GM19372 (cell line): ENCODE results near the gene AMMECR1L.
A peak's percentile ranks its signal among the peaks of the same experiment; 100 is the strongest.
"Not testable (repeated sequence)": the region's sequence is repeated elsewhere in the genome, so short reads cannot be mapped to it uniquely, and the experiment has no call there.

ENCODE experiments used
- ATAC-seq: cut with Tn5 transposase; IDR thresholded peaks from one replicate; pipeline ENCODE4 v1.9.1; 2021; ENCODE audit warnings: mild to moderate bottlenecking, low read depth, moderate library complexity; ENCODE audit not compliant: unreplicated experiment

AMMECR1L gene

DNA sequence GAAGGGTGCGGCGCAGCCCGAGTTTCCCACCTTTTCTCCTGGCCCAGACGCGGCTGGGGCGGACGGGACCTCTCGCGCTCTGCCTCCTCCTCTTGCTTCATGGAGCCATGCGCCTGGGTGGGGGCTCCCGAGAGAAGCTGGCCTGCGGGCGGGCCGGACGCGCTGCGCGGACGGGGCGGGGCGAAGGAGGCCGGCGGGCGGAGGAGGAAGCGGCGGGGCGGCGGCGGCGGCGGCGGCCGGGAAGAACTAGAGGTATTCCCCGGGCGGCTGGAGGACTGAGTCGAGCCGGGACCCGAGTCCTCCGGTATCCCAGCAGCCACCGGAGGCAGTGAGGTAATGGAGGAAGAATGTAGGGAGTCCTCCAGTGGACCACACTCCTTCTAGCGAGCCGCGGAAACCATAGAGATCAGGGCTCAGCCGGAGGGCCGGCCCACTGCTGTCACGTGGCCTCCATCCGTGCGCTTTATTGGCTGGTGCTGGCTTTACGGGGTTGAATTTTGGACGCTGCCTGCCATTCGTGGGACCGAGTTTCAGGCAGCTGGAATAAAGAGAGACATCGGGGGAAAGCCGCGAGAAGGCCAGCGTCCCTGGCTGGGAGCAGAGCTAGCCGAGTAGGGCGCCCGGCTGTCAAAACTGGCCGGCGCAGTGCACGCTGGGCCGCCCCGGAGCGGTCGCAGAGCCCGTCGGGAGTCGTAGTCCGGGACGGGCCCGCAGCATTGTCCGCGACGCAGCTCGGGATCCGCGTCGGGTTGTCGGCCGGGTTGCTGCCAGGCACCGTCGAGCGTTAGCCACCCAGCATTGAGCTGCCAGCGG is at the start of gene AMMECR1L:
AMMECR1L (minus strand) TSS at position 177 of the 813 bp plus-strand sequence. CDS start 11,722 bp downstream, outside the sequence.
- ATAC-seq: peak; percentile 88

- ATAC-seq: no peak
Measured at GRCh38 chr2:127935337-127935736, 49.6 kb upstream of the AMMECR1L start.

GRCh38 chr2:127932199-127932876 is 46.6 kb upstream of the AMMECR1L start:
- ATAC-seq: no peak

DNA sequence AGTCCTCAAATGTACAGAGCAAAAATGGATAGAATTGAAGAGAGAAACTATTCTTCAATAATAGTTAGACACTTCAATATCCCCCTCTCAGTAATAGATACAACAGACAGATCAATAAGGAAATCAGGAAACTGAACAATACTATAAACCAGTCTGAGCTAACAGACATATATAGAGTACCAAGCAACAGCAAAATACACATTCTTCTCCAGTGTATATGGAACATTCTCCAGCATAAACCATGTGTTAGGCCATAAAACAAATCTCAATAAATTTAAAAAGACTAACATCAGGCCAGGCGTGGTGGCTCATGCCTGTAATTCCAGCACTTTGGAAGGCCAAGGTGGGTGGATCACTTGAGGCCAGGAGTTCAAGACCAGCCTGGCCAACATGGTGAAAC is 43.7 kb upstream of the AMMECR1L start:
- no peak for ATAC-seq

- no peak for ATAC-seq
Measured at GRCh38 chr2:127927384-127927783, 41.6 kb upstream of the AMMECR1L start.

GRCh38 chr2:127917916-127918315 is 32.2 kb upstream of the AMMECR1L start:
- ATAC-seq: no peak

- ATAC-seq: no peak
Measured at GRCh38 chr2:127913808-127914457, 28.2 kb upstream of the AMMECR1L start.

GRCh38 chr2:127911737-127912136 is 26.0 kb upstream of the AMMECR1L start:
- ATAC-seq: no peak

- no peak for ATAC-seq
Measured at GRCh38 chr2:127910415-127910814, 24.7 kb upstream of the AMMECR1L start.

DNA sequence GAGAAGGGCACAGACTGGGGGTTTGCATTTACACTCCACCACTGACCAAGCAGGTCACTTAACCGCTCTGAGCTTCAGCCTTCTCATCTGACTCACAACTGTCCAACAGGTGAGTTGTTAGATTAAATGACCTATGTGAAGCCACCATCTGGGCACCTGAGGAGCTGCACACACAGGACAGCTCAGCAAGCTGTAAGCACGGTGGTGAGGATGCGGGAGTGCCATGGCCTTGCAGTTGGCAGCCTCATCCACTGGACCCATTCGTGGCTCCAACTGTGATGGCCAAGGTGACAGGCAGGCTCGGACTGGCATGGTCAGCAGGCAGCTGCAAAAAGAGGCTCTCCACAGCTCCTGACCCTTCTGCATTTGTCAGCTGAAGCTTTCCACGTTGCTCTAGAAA is 23.3 kb upstream of the AMMECR1L start:
- no peak for ATAC-seq

DNA sequence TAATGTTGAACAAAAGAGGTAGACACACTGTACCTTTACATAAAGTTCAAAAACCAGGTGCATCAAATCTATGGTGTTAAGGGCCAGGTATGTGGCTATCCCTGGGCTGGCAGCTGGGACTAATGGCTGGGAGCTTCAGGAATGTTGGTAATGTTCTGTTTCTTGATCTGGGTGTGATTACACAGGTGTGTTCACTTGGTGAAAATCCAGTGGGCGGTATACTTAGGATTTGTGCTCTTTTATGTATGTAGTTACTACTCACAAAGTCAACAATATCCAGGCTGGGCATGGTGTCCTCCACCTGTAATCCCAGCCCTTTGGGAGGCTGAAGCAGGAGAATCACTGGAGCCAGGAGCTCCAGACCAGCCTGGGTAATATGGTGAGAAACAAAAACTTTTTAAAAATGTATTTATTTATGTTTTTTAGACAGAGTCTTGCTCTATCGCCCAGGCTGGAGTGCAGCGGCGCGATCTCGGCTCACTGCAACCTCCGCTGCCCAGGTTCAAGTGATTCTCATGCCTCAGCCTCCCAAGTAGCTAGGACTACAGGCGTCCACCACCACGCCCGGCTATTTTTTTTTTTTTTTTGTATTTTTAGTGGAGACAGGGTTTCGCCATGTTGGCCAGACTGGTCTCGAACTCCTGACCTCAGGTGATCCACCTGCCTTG is 22.1 kb upstream of the AMMECR1L start:
- ATAC-seq: not testable (repeated sequence)

- no peak for ATAC-seq
Measured at GRCh38 chr2:127906206-127906926, 20.6 kb upstream of the AMMECR1L start.

- ATAC-seq: no peak
Measured at GRCh38 chr2:127901339-127902056, 15.7 kb upstream of the AMMECR1L start.

DNA sequence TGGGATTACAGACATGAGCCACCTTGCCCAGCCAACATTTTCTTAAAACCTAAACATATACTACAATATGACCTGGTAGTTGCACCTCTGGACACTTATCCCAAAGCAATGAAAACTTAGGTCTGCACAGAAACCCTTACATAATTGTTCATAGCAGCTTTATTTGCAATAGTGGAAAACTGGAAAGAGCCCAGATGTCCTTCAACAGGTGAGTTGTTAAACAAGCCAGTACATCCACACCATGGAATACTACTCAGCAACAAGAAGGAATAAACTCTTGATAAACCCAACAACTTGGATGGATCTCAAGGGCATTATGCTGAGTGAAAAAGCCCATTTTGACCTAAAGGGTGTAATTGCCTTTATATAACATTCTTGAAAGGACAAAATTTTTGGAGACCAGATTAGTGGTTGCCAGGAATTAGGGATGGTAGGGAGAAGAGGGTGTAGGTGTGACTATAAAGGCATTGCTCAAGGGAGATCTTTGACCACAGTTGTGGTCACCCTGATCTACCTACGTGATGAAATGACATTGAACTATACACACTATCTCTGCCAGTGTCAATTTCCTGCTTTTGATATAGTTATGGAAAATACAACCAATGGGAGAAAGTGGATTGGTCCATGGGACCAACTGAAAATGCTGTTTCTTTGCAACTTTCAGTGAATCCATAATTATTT is 11.9 kb upstream of the AMMECR1L start:
- no peak for ATAC-seq

DNA sequence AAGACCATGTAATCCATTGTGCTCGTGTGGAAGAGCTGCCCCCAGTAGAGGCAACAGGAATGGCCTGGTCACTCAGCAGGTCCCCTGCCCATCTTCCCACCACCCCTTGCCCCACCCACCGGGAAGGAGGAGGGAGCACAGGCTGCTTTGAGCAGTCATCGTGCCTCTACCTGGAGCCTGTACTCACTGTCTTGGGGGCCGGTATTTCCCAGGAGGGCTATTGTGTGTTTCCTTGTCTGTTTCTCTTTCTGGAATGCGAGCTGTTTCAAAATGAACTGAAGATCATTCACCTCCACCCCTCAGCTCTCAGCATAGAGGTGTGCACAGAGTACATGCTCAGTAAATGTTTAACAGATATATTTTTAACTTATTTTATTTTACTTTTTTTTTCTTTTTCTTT is 7.7 kb upstream of the AMMECR1L start:
- no peak for ATAC-seq

- ATAC-seq: no peak
Measured at GRCh38 chr2:127893033-127893432, 7.3 kb upstream of the AMMECR1L start.

- no peak for ATAC-seq
Measured at GRCh38 chr2:127891811-127892210, 6.1 kb upstream of the AMMECR1L start.

DNA sequence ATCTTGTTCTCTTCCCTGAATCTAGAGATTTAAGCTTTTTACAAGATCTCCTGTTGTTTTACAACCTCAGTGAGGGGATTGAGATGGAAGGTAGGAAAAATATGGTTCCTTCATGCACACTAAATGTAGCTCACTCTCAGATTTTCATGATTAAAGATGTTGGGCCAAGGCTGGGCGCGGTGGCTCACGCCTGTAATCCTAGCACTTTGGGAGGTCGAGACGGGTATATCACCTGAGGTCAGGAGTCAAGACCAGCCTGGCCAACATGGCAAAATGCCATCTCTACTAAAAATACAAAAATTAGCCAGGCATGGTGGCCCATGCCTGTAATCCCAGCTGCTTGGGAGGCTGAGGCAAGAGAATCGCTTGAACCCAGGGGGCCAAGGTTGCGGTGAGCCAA is 5.0 kb upstream of the AMMECR1L start:
- not testable (repeated sequence) for ATAC-seq

GRCh38 chr2:127888772-127889171 is 3.0 kb upstream of the AMMECR1L start:
- no peak for ATAC-seq
